Airway epithelial cell (primary cell): Measurements from ENCODE around the gene ITIH1. TPM values are rescaled to one million over a fixed set of nuclear protein-coding genes. Genes with fewer than 3 reads are reported as not detected.

ENCODE experiments used
- total RNA-seq: library from RNA; depleted of rRNA; stranded (reverse); fragments of >200 nt; gene quantifications from 2 replicates; pipeline ENCODE4 v1.2.3, GENCODE V29; 2015

Gene ITIH1, protein sequence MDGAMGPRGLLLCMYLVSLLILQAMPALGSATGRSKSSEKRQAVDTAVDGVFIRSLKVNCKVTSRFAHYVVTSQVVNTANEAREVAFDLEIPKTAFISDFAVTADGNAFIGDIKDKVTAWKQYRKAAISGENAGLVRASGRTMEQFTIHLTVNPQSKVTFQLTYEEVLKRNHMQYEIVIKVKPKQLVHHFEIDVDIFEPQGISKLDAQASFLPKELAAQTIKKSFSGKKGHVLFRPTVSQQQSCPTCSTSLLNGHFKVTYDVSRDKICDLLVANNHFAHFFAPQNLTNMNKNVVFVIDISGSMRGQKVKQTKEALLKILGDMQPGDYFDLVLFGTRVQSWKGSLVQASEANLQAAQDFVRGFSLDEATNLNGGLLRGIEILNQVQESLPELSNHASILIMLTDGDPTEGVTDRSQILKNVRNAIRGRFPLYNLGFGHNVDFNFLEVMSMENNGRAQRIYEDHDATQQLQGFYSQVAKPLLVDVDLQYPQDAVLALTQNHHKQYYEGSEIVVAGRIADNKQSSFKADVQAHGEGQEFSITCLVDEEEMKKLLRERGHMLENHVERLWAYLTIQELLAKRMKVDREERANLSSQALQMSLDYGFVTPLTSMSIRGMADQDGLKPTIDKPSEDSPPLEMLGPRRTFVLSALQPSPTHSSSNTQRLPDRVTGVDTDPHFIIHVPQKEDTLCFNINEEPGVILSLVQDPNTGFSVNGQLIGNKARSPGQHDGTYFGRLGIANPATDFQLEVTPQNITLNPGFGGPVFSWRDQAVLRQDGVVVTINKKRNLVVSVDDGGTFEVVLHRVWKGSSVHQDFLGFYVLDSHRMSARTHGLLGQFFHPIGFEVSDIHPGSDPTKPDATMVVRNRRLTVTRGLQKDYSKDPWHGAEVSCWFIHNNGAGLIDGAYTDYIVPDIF
- not detected in 2 replicates for total RNA-seq

DNA sequence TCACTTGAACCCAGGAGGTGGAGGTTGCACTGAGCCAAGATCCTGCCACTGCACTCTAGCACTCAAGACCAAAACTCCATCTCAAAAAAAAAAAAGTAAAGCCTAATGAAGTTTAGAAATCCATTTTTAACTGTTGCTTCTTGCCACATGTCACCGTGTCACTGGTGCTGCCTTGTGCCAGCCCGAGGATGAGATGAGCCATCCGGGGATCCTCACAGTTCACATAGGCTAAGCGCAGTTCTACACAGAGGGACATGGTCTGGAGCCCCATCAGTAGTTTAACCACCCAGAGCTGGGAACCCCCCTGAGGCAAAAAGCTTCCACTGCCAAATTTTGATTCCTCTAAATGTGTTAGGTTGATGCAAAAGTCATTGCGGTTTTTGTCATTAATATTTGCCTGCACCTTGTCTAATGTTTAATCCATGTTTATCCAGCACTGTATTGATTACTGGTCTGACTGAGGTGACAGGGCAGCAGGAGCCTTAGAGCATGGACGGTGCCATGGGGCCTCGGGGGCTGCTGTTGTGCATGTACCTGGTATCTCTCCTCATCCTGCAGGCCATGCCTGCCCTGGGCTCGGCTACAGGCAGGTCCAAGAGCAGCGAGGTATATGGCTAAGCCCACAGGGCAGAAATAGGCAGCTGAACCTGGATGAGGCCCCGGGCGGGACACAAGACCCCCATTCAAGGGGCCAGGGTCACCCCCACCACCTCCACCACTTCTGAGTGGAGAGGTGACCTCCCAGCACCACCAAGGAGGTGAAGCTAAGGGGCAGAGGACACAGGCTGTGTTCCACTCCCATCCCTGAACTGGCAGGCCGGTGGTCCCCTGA lies at the start of gene ITIH1:
ITIH1 (plus strand) TSS at position 473 of the 832 bp plus-strand sequence; CDS start at position 490, 17 bp downstream.

DNA sequence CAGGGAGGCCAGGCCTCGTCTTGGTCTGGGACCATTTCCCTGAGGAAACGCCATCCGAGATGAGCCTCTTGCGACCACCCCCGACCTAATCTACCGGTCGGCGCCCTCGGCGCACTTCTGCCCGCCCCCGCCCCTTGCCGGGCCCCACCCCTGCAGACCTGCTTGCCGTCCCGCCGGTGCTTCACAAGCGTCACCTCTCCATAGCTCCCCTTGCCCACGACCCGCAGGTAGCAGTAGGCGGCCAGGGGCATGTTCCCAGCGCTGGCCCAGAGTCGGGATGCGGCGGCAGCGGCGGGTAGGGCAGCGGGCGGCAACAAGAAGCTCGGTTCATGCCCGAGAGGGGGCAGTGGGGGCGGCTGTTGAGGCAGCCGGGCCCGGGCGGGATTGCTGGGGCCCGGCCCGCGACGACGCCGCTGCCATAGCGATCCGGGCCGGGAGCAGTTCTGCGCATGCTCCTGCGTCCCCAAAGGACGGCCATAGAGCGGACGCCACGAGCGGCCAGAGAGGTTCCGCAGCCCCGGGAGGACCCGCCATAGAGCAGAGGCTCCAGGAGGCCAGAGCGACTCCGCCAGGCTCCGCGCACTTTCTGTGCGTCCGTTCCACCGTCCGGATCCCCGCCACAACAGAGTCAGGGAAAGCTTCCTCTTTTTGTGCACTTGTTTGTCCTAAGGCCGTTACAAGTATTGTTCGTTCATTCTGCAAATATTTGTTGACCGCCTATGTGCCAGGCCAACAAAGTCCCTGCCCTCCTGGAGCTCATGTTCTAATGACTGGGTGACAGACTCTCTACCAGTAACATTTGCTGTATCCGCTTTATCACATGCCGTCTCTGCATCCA lies 6.7 kb upstream of the ITIH1 start, which contains the start of gene NEK4:
NEK4 (minus strand) TSS at position 445 of the 838 bp plus-strand sequence; CDS start at position 251, 194 bp downstream.

DNA sequence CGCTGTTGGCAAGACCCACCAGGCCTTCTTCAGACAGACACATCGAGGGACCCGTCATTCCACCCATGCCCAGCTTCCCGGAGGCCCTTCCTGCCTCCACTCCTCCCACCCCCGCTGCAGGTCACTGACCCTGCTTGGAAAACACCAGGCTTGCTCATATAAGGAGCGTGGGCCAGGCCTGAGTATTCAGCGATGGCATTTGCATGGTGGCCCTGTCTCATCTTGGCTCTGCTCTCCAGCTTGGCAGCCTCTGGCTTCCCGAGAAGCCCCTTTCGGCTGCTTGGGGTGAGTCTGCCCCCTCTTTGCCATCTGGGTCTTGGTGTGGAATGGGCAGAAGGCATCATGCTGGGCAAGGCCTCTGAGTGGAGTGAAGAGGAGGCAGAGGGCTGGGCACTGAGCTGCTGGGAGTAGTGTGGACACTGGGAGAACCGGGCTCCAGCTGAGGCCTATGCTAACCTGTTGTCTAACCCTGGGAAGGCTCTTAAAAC lies 17.3 kb downstream of the ITIH1 start, which contains the start of gene ITIH3:
ITIH3 (plus strand) TSS at position 185 of the 488 bp plus-strand sequence; CDS start at position 193, 8 bp downstream.

DNA sequence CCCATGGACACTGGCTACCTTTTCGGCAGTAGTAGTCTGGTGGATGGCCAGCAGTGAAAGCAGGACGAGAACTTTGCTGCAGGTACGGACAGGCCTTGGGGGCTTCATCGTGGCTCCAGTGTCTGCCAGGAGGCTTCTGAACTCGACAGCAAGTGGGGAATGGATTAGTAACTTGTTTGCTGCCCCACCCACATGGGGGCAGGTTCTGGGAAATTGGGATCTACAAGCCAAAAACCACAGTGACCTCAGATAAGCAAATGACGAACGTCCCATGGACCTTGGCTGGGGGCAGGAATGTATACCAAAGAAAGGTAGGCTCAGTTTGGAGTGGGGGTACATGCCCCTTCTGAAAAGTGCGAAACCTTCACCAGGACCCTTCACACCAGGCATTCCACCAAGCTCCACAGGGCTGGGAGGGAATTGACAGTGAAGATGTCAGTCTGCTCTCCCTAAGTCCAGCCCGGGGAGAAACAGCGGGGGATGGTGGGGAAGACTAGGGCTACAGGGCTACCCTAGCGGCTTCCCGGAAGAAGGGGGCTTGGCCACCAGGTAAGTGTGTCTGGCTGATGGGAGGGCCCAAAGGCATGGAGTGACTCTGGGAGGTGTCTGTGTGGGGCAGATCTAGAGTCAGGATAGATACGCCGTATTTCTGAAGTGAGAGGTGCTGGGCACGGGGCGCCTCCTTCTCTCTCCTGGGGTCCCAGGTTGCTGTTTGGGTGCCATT lies 53.3 kb downstream of the ITIH1 start, which contains the start of gene ITIH4:
ITIH4 (minus strand) TSS at position 138 of the 724 bp plus-strand sequence; CDS start at position 108, 30 bp downstream.

DNA sequence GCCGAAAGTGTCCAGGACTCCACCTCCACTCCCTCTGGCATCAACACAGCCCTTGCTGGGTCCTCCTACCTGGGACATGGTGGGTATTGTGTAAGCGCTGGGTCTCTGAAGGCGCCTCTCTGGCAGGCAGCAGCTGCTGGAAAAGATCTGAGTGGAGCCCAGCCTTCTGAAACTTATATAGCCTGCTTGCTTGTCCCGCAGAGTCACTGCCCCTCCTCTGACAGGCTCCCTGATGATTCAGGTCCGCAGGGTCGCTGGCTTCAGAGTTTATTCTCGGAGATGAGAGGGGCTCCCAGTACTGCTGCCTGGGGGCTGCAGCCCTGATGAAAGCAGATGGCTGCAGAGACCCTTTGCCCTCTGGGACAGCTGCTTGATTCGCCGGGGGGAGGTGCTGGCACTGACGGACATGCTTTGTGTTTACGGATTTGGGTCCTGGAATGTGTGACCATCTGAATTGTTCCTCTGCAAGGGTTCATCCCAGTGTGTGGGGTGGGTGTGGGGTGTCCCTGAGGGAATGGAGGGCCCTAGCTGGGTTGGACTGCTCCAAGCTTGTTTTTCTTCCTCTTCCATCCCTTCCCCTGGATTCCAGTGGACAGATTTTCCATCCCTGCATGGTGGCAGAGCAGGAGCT lies 57.6 kb downstream of the ITIH1 start, which contains the start of gene MUSTN1:
MUSTN1 (minus strand) TSS at position 149 of the 631 bp plus-strand sequence; CDS start at position 78, 71 bp downstream.

Other genes with a start within 250 kb of the ITIH1 start
- 237 and 246 TPM in 2 replicates for gene NT5DC2, start 243.7 kb upstream of the ITIH1 start, total RNA-seq
- 1.3 and 14.2 TPM in 2 replicates for gene UQCC5, start 241.0 kb upstream of the ITIH1 start, total RNA-seq
- gene PBRM1, start 91.7 kb upstream of the ITIH1 start, total RNA-seq = 25.2 and 41.5 TPM in 2 replicates
- gene GNL3, start 91.6 kb upstream of the ITIH1 start, total RNA-seq = 91.3 and 106 TPM in 2 replicates
- gene GLT8D1, start 71.8 kb upstream of the ITIH1 start, total RNA-seq = 50.4 and 59.9 TPM in 2 replicates
- 169 and 183 TPM in 2 replicates for gene SPCS1, start 71.5 kb upstream of the ITIH1 start, total RNA-seq
- 7.9 and 14.5 TPM in 2 replicates for gene NEK4, start 6.7 kb upstream of the ITIH1 start, total RNA-seq
- gene ITIH3, start 17.2 kb downstream of the ITIH1 start, total RNA-seq = not detected in 2 replicates
- not detected in 2 replicates for gene ITIH4, start 53.1 kb downstream of the ITIH1 start, total RNA-seq
- 0.79 TPM in 1 of 2 replicates, not detected in the other for gene MUSTN1, start 57.4 kb downstream of the ITIH1 start, total RNA-seq
- gene STIMATE, start 119.9 kb downstream of the ITIH1 start, total RNA-seq = 11.9 and 13.8 TPM in 2 replicates